Midbrain (tissue), 1 donor: Measurements from ENCODE around the gene TFDP1.
"Not testable (repeated sequence)": the region's sequence is repeated elsewhere in the genome, so short reads cannot be mapped to it uniquely, and the experiment has no call there.

Source experiments
- DNase-seq: peaks from one replicate; lab custom pipeline; 2025; lab: John Stamatoyannopoulos, UW

Gene TFDP1

DNA sequence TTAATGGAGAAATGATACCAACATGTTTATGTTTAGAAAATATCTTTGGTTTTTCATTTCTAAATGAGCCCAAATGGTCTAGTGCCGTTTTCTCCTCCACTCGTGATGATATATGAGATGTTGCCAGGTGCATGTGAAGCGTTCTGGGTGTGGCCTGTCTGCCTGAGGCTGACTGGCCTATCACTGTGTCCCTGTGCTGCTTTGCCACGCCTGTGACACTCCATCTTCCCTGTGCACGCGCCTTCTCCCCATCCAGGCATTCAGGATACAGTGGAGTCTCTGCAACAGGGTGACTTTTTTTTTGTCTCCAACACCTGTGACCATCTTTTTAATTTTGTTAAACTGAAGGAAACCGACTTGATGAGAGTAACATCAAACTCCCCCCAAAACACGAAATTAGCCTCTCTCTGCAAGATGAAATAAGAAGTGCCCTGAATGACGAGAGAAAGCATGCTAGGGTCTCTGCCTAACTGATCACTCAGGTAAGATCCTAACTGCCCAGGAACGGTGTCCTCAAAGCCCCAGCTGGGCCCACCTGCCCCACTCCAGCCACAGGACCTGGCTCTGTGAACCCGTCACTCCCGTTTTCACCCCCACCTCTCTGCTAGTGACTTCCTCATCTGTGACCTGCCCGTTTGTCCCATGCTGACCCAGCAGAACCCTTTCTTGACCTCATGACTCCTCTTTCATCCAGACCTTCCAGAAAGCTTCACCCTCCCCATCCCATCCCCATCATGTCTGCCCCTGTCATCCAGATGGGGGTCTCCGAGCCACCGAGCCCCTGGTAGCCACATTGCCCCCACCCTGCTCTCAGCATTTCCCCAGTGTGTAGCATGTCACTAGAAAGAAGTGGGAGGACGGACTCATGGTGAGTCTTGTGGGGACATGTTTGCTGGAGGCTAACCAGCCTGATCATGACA, 33.2 kb upstream of the TFDP1 start:
- no peak for DNase-seq

DNA sequence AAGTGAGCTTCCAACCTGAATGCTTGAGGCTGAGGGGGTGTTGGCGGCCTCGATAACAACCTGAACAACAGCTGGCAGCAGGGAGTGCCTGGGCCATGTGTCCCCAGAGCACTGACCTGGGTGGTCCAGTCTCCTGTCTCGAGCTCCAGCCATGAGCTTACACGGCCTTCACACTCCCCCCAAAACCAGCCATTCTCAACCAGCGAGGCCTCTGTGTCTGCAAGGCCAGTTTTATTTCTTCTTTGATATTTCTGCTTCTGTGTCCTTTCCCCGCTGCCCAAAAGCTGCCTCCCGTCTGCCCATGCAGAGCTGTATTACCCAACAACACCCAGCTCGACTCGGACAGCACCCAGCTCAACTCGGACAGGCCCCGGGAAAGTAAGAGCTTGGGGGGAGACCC, 32.5 kb upstream of the TFDP1 start:
- DNase-seq, result no peak

DNA sequence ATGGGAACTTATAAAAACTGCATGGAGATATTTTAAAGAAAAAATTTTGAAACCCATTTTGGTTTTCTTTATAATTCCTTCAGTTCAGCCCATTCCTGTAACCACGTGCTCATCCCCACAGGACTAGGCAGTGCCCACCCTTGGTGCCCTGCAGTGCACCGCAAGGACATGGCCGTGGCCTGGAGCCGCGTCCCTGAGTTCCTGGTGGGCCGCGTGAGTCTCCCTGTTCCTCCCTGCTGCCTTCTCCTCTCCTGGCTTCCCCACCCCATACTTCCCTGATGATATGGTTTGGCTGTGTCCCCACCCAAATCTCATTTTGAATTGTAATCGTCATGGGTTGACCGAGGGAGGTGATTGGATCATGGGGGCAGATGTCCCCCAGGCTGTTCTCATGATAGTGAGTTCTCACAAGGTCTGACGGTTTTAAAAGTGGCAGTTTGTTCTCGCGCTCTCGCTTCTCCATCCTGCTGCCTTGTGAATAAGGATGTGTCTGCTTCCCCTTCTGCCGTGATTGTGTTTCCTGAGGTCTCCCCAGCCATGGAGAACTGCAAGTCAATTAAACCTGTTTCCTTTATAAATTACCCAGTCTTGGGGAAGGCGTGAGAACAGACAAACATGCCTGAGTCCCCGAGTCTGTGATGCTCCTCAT, 31.6 kb upstream of the TFDP1 start:
- no peak for DNase-seq

DNA sequence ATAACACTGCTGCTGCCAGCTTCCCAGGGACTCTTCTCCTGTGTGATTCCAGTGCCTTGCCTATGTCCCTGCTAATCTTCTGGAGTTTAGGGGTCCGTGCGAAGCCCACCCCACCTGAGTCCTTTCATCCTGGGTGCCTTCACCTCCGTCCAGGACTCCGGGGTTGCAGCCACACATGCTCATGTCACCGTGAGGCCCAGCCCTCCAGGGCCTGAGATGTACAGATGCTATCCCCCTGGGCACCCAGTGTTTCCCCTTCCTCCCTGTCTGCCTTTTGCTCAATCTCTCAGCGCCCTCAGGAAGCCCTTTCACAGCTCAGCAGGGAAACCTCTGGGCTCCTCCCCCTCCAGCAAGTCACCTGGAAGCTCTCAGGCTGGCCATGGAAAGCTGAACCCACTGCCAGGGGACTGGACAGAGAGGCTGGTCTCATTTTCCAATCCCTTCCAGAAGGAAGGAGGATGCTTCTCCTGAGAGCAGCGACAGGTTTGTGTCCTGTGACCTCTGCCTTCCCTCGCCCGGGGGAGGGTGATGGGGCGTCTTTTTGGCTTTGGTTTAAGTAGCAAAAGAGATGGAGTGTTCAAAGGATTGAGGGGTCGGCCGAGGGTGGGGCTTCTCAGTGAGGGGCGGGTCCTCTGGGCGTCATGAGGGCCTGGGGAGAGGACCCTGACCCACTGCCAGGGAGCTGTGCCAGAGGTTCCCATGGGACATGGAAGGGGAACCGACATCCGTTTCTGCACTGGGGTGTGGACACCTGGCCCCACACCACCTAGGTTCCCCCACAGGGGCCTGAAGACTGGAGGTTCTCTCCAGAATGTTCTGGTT, 30.8 kb upstream of the TFDP1 start:
- DNase-seq, result no peak

DNA sequence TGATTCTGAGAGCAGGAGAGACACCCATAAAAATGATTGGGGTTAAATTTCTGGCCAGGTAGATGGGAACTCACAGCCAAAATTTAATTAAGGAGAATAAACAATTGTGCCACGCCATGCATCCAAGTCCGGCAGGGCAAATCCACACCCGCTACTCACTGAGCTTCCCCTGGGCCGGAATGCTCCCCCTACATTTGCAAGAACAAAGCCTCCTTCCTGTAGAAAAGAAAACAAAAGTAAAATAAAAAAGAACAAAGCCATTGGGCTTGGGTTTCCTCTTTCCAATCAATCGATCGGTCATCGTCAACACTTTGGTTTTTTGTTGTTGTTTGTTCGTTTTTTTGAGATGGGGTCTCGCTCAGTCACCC, 30.2 kb upstream of the TFDP1 start:
- no peak for DNase-seq

DNA sequence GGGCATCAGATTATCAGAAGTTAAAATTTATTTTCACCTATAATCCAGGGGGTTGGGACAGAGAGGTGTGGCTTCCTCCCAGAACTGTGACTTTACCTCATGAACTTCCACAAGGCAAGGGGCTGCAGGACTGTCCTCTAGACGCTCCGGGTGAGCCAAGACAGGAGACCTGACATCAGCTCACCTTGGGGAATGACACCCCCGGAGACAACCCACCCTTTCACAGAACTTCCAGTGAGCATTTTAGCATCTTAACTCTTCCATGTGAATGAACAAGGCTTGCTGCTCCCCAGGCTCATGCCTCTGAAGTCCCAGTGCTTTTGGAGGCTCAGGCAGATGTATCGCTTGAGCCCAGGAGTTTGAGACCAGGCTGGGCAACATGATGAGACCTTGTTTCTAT, 29.4 kb upstream of the TFDP1 start:
- no peak for DNase-seq

DNA sequence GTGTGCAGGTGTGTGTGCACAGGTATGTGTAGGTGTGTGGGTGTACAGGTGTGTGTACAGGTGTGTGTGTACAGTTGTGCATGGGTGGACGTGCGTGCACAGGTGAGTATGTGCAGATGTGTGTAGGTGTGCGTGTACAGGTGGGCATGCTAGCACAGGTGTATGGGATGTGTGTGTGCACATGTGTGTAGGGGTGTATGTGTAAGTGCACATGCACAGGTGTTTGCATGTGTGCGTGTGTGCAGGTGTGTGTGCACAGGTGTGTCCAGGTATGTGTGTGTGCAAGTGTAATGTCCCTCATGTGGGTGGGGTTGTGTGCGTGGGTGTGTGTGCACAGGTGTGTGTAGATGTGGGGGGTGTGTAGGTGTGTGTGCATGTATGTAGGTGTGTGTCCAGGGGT, 27.5 kb upstream of the TFDP1 start:
- DNase-seq, result no peak

DNA sequence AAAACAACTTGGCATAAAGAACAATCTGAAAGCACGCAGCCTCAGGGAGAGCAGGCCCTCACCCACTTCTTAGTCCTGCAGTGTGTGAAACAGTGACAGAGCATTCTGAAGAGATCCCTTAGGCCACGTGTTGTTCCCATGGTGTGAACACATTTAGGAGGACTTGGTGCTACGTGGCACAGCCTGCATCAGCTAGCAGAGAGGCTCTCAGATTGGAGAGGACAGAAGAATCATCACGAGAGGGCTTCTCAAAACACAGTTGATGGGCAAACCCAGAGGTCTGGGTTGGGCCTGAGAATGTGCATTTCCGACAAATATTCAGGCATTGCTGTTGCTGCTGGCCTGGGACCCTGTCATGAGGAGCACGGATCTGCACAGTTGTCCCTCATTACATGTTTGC, 26.1 kb upstream of the TFDP1 start:
- DNase-seq, result no peak

DNA sequence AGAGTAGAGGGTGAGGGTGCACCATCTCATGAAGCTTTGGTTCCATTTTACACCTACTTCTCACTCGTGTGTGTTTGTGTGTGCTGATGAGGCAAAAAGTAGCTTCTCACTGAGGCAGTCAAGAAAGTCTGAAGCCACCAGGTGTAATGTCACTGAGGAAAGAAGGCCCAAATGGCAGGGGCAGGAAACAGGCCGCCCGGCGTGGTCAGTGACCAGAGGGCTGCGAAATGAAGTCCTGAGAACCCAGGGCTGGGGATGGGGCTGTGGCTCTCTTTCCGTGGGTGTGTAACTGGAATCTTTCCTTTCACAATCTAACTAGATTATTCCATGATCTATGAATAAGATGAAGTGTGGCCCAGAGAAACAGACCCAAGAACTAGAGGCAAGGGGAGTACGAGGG, 25.5 kb upstream of the TFDP1 start:
- DNase-seq, result no peak

DNA sequence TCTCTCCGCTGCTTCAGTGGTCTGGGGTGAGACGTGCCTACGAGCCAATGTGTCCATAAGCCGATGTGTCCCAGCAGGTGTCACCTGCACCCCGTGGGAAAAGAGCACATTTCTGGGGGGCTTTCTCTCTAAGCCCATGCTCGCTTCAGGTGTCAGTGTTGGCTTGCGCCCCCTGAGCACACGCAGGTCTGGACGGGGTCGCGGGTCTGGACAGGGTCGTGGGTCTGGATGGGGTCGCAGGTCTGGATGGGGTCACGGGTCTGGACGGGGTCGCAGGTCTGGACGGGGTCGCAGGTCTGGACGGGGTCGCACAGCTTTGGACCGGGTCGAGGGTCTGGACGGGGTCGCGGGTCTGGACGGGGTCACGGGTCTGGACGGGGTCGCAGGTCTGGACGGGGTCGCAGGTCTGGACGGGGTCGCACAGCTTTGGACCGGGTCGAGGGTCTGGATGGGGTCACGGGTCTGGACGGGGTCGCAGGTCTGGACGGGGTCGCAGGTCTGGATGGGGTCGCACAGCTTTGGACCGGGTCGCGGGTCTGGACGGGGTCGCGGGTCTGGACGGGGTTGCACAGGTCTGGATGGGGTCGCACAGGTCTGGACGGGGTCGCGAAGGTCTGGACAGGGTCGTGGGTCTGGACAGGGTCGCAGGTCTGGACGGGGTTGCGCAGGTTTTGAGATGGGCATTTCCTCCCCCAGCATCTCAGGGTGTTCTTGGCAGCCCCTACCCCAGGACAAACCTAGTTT, 24.5 kb upstream of the TFDP1 start:
- no peak for DNase-seq

DNA sequence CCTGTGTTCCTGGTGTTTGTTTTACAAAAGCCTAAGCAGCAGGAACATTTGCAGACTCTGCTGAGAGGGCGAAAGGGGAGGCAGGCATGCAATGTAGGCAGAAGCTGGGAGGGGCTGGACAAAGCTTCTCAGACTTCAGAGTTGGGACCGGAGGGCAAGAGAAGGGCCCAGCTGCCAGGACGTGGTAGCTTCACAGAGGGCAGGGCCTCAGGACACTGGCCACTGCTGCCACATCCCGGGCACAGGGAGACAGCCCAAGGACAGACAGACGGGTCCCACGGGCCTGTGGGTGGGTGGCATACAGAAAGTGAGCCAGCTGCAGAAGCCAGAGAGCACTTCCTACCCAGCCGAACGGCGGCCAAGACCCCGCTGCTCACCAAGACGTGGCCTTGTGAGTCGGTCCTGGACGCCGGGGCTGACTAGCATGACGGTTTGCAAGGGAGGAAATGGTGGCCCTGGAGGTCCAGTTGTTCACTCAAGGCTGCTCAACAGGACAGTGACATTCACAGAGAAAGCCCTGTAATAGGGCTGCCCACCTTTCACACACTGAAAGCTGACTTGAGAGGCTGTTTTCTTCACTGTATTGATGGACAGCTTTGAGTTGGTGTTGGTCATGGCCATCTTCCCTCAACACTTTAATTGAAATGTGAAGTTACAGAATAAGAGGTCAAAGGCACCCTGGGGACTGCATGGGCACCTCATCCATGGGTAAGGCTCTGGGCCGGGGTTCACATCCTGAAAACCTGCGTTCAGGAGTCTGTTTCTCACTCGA, 23.7 kb upstream of the TFDP1 start:
- DNase-seq, result no peak

DNA sequence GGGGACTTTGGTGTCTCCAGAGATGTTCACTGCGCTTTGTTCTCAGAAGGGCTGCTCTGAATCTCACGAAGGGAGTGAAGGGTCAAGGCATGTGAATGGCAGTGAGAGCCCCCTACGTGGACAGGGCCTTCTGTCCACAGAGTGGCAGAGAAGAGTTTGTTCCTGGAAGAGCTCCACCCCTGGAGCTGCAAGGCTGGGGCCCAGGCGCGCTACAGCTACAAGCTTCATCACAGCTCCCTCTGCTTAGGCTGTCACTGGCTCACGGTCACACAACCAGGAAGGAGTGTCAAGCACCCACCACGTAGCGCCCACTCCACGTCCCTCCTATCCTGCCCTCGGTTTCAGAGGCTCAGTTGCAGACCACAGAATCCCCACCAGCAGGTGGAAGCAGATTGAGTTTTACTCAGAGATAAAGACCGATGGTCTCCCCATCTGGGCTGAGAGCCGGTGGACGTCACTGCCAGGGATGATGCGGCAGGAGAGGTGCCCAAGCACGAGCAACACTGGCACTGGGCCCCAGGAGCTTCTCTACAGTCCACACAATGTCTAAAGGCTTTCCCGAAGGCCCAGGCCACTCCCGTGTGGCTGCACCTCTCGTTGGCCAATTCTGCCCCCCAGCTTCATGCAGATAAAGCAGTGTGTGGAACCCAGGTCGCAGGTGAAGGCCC, 23.0 kb upstream of the TFDP1 start:
- DNase-seq, result no peak

DNA sequence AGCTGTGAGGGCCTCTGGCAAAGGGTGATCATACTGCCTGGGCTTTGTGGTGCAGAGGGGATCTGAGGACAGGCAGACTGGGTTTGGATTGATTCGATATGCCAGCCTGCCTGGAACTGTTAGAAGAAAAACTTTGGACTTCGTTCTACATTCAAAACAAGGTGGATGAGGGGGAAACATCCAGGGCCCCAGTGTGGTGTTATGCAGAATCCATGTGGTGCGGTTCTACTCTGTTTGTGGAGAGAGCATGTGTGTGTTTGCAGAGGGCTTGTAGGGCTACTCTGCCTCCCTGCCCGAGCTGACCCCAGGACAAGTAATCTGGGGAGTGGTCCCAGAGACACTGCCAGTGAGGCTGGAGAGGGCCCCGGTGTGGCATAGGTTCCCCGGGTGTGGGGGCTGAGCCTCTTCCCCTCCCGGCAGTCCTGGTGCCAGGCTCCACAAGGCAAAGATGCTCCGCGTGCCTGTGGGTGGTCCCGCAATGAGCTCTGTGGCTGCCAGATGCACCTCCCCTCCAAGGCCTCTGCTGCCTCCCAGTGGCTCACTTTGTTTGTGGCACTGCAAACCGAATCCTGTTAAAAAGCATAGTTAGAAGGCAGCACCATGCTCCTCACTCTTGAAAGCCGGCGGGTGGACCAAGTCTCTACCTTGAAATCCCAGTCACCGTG, 22.3 kb upstream of the TFDP1 start:
- peak; percentile 71 for DNase-seq

DNA sequence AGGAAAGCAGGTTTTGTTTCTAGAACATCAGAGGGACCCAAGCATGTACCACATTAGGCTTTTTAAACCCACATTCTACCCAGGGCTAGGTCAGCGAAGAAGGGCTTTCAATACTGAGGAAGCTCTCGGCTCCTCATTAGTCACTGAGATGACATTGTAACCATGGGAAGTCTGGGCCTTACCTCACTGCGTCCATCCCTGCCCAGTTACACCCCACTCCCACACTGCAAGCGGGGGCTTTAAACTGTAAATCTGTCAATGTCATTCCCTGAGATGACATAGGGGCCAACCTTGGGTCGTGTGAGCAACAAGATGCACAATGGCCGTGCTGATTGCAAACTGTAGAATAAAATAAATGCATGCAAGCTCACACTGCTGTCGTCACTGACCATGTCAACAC, 21.7 kb upstream of the TFDP1 start:
- no peak for DNase-seq

DNA sequence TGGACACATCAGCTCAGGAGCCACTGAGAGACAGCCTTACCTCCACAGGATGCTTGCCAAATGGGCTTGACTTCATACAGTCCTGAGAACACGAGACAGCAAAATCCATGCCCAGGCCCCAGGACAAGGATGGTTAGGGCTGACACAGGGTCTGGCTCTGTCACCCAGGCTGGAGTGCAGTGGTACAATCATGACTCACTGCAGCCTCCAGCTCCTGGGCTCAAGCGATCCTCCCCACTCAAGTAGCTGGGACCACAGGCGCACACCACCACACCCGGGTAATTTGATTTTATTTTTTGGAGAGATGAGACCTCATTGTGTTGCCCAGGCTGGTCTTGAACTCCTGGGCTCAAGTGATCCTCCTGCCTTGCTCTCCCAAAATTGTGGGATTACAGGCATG, 21.0 kb upstream of the TFDP1 start:
- not testable (repeated sequence) for DNase-seq

DNA sequence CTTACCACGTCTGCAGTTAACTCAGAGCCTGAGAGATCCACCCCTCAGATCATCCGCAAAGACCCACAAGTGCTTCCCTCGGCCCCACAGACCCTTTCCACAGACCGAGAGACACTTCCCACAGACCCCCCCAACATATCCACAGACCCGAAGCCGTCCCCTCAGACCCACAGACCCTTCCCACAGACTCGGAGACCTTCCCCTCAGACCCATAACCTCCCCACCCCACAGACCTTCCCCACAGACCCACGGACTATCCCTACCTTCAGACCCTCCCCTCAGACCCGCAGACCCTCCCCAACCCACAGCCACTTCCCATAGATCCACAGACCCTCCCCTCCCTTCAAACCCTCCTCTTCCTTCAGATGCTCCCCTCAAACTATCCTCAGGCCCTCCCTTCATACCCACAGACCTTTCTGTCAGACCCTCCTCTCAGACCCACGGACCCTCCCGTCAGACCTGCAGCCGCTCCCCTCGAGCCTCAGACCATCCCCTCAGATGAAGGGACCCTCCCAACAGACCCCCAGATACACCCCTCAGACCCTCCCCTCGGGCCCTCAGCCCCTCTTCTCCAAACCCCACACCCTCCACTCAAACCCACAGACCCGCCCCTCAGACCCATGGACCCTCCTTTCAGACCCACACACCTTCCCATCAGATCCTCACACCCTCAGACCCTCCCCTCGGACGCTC, 20.1 kb upstream of the TFDP1 start:
- DNase-seq, result no peak

DNA sequence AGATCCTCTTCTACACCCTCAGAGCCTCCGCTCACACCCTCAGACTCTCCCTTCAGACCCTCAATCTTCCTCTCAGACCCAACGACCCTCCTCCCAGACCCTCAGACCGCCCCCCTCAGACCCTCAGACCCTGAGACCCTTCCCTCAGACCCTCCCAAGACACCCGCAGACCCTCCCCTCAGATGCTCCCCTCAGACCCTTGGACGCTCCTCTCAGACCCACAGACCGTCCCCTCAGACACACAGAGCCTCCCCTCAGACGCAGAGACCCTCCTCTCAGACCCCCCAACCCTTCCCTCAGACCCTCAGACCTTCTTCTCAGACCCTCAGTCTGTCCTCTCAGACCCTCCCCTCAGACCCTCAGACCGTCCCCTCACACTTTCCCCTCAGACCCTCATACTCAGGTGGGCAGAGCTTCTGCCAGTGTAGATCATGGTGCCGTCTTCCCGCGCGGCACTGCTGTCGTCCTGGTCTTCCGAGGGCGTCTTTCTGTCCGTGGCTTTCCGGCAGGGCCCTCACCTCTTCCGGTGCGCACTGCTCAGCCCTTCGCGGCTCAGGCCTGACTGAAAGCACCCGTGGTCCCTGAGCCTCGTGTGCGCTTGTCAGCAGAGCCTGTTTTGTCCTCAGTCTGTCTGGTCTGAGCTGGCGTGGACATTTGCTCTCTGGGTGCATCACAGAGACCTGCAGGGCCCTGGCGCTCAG, 18.9 kb upstream of the TFDP1 start:
- DNase-seq, result no peak

DNA sequence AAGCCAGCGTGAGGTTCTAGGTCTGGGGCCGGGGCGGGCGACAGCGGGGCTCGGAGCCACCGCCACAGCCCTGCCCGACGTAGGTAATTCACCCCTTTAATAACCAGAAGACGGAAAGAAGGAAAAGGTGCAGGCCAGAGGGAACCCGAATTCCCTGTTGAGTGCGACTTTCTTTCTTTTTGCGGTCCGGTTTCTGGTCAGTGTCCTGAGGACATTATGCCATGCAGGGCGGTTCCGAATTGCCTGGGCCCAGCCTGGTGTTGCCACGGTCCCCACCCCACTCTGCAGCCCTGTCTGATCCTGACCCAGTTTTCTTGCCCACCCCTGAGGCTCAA, 18.4 kb upstream of the TFDP1 start:
- no peak for DNase-seq

DNA sequence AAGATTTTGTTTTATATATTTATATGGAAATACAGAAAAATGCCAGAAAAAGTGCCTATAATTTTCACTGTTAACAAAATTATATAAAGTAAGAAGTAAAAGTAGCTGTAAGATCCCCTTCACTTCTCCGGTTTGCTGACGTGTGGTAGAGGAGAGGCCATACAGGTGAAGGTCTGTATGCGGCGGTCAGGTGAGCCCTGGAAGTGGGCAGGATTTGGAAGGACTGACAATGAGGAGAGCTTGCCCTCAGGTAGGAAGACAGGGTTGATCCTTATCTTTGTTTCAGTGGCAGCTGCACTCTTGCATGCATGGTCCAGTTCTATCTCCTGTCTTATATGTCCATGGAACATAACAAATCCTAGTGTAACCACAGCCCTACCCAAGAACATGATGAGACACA, 16.9 kb upstream of the TFDP1 start:
- no peak for DNase-seq
